Ovary (tissue), 3 donors: ENCODE measurements around the gene NSG2.

Experiments
- POLR2A ChIP-seq: fragments of 450-650 bp; IDR thresholded peaks from one replicate; pipeline ENCODE4 v1.6.1; 2017; ENCODE audit warnings: antibody characterized with exemption, mild to moderate bottlenecking, moderate library complexity
- TF ChIP-seq, protein P1 (sequence below), 3 donors: fragments of 450-650 bp in 2 of 3; fragments of 200-600 bp in 1 of 3; IDR thresholded peaks; one replicate each; pipeline versions ENCODE4 v1.5.1 to v1.8.0; 2016 to 2022; ENCODE audit warnings: antibody characterized with exemption in 3 of 3, mild to moderate bottlenecking in 1 of 3
- donor health status: DM: no; HTN: no; CAD: no.

GRCh38 chr5:174090129-174090528 is 44.6 kb downstream of the NSG2 start:
- TF ChIP-seq, protein P1, sequence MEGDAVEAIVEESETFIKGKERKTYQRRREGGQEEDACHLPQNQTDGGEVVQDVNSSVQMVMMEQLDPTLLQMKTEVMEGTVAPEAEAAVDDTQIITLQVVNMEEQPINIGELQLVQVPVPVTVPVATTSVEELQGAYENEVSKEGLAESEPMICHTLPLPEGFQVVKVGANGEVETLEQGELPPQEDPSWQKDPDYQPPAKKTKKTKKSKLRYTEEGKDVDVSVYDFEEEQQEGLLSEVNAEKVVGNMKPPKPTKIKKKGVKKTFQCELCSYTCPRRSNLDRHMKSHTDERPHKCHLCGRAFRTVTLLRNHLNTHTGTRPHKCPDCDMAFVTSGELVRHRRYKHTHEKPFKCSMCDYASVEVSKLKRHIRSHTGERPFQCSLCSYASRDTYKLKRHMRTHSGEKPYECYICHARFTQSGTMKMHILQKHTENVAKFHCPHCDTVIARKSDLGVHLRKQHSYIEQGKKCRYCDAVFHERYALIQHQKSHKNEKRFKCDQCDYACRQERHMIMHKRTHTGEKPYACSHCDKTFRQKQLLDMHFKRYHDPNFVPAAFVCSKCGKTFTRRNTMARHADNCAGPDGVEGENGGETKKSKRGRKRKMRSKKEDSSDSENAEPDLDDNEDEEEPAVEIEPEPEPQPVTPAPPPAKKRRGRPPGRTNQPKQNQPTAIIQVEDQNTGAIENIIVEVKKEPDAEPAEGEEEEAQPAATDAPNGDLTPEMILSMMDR (IDR thresholded peaks at IDR 0.05), result no peak
- no peak for TF ChIP-seq POLR2A
